Activated T-helper 1 cell treated with anti-CD3 and anti-CD28 coated beads, Interleukin-12 subunit alpha, Interleukin-12 subunit beta, Interleukin-2, Interleukin-4 antibody, amounts not matched to agents 30 ng/mL and 10 ng/mL and 1 ng/mL, durations not matched to agents 14 hours and 24 hours and 36 hours (primary cell): ENCODE results near the gene STARD9. TPM values are rescaled to one million over a fixed set of nuclear protein-coding genes. Genes with fewer than 3 reads are reported as not detected.

Source experiments
- DNase-seq: peaks from one replicate; pipeline ENCODE4 v3.0.0; 2021; ENCODE audit warnings: low spot score
- H3K27ac Mint-ChIP-seq: one replicate; pipeline ENCODE4 v1.8.0; 2021; ENCODE audit warnings: mild to moderate bottlenecking, mixed read lengths
- H3K27me3 Mint-ChIP-seq: one replicate; pipeline ENCODE4 v1.8.0; 2022; ENCODE audit warnings: mild to moderate bottlenecking, moderate library complexity, mixed read lengths; ENCODE audit not compliant: insufficient read depth
- H3K36me3 Mint-ChIP-seq: one replicate; pipeline ENCODE4 v1.8.0; 2021; ENCODE audit warnings: low read depth, mixed read lengths
- H3K4me1 Mint-ChIP-seq: one replicate; pipeline ENCODE4 v1.8.0; 2021; ENCODE audit warnings: low read depth, mixed read lengths
- H3K4me3 Mint-ChIP-seq: one replicate; pipeline ENCODE4 v1.8.0; 2021; ENCODE audit warnings: mild to moderate bottlenecking, moderate library complexity, mixed read lengths
- H3K9me3 Mint-ChIP-seq: one replicate; pipeline ENCODE4 v1.8.0; 2021; ENCODE audit warnings: mixed read lengths
- intact Hi-C: fragments of 100-400 bp; cut with micrococcal nuclease; formaldehyde crosslinking; loops from one replicate; pipeline ENCODE4 v1.15.1; 2024
- total RNA-seq: library from RNA; stranded (reverse); gene quantifications from 2 replicates; pipeline ENCODE4 v1.2.3, GENCODE V29; 2022

STARD9 gene
- total RNA-seq, 1 donor from 2014 or later = 9.2 TPM

GRCh38 chr15:42621386-42621785 lies 46.0 kb downstream of the STARD9 start:
- no peak for DNase-seq
- Mint-ChIP-seq H3K36me3 (peaks cover 2% of the 10 kb centered on the region), H3K4me3 (no peak overlapping the region), H3K27me3 (no peaks in the 10 kb centered on the region), H3K4me1 (peaks cover 8% of the 10 kb centered on the region), H3K27ac (no peak overlapping the region), H3K9me3 (no peaks in the 10 kb centered on the region)
- intact Hi-C loops = no loop called here

GRCh38 chr15:42621996-42622925 lies 46.9 kb downstream of the STARD9 start:
- H3K9me3 Mint-ChIP-seq = no peaks in the 10 kb centered on the region
- H3K4me3 Mint-ChIP-seq = no peak overlapping the region
- no peak overlapping the region for H3K27ac Mint-ChIP-seq
- H3K27me3 Mint-ChIP-seq = no peaks in the 10 kb centered on the region
- intact Hi-C loops = no loop called here
- no peak for DNase-seq
- peaks cover 8% of the 10 kb centered on the region for H3K4me1 Mint-ChIP-seq
- H3K36me3 Mint-ChIP-seq = peaks cover 2% of the 10 kb centered on the region

GRCh38 chr15:42623951-42624350 lies 48.5 kb downstream of the STARD9 start:
- H3K4me3 Mint-ChIP-seq = no peak overlapping the region
- H3K9me3 Mint-ChIP-seq = no peaks in the 10 kb centered on the region
- H3K36me3 Mint-ChIP-seq = peaks cover 2% of the 10 kb centered on the region
- no peak for DNase-seq
- peaks cover 8% of the 10 kb centered on the region for H3K4me1 Mint-ChIP-seq
- intact Hi-C loops = no loop called here
- no peaks in the 10 kb centered on the region for H3K27me3 Mint-ChIP-seq
- no peak overlapping the region for H3K27ac Mint-ChIP-seq

GRCh38 chr15:42627485-42627884 lies 52.1 kb downstream of the STARD9 start:
- Mint-ChIP-seq H3K9me3 (no peaks in the 10 kb centered on the region), H3K36me3 (no peaks in the 10 kb centered on the region), H3K4me3 (no peak overlapping the region), H3K27me3 (no peaks in the 10 kb centered on the region), H3K4me1 (no peaks in the 10 kb centered on the region), H3K27ac (no peak overlapping the region)
- intact Hi-C loops = no loop called here
- DNase-seq = no peak

GRCh38 chr15:42628761-42629160 lies 53.4 kb downstream of the STARD9 start:
- no peak overlapping the region for H3K27ac Mint-ChIP-seq
- no peak overlapping the region for H3K4me3 Mint-ChIP-seq
- no peaks in the 10 kb centered on the region for H3K27me3 Mint-ChIP-seq
- no peaks in the 10 kb centered on the region for H3K4me1 Mint-ChIP-seq
- no peak for DNase-seq
- no peaks in the 10 kb centered on the region for H3K9me3 Mint-ChIP-seq
- H3K36me3 Mint-ChIP-seq = no peaks in the 10 kb centered on the region
- intact Hi-C loops = no loop called here

GRCh38 chr15:42632105-42632675 lies 56.8 kb downstream of the STARD9 start:
- Mint-ChIP-seq H3K9me3 (no peaks in the 10 kb centered on the region), H3K36me3 (no peaks in the 10 kb centered on the region), H3K27ac (no peak overlapping the region), H3K27me3 (no peaks in the 10 kb centered on the region), H3K4me3 (no peak overlapping the region), H3K4me1 (no peaks in the 10 kb centered on the region)
- no peak for DNase-seq
- intact Hi-C loops = no loop called here

- H3K27me3 Mint-ChIP-seq = no peaks in the 10 kb centered on the region
- DNase-seq = no peak
- no peak overlapping the region for H3K27ac Mint-ChIP-seq
- H3K4me3 Mint-ChIP-seq = no peak overlapping the region
- no peaks in the 10 kb centered on the region for H3K9me3 Mint-ChIP-seq
- intact Hi-C loops = no loop called here
- H3K36me3 Mint-ChIP-seq = peaks cover 7% of the 10 kb centered on the region
- H3K4me1 Mint-ChIP-seq = no peaks in the 10 kb centered on the region
Observed at GRCh38 chr15:42640109-42640508, 64.7 kb downstream of the STARD9 start.

- peaks cover 20% of the 10 kb centered on the region for H3K4me1 Mint-ChIP-seq
- H3K27me3 Mint-ChIP-seq = peaks cover under 1% of the 10 kb centered on the region
- intact Hi-C loops = loop anchor here (1.0 to 2.0 kb wide), 7 partner anchors 30 to 378 kb away; partner anchors contain the start of genes GANC, HAUS2, LRRC57 and SNAP23
- H3K27ac Mint-ChIP-seq = no peak overlapping the region
- peaks cover 1% of the 10 kb centered on the region for H3K36me3 Mint-ChIP-seq
- no peak overlapping the region for H3K4me3 Mint-ChIP-seq
- peak; percentile 61 for DNase-seq
- H3K9me3 Mint-ChIP-seq = no peaks in the 10 kb centered on the region
Observed at GRCh38 chr15:42650208-42651066, 75.0 kb downstream of the STARD9 start.

GRCh38 chr15:42665827-42666226 lies 90.4 kb downstream of the STARD9 start:
- Mint-ChIP-seq H3K27me3 (no peaks in the 10 kb centered on the region), H3K4me1 (no peaks in the 10 kb centered on the region), H3K9me3 (no peaks in the 10 kb centered on the region), H3K4me3 (no peak overlapping the region), H3K36me3 (peaks cover 4% of the 10 kb centered on the region), H3K27ac (no peak overlapping the region)
- intact Hi-C loops = no loop called here
- DNase-seq = no peak

- H3K4me1 Mint-ChIP-seq = no peaks in the 10 kb centered on the region
- no peak overlapping the region for H3K4me3 Mint-ChIP-seq
- DNase-seq = no peak
- H3K27ac Mint-ChIP-seq = no peak overlapping the region
- H3K9me3 Mint-ChIP-seq = no peaks in the 10 kb centered on the region
- H3K27me3 Mint-ChIP-seq = no peaks in the 10 kb centered on the region
- peaks cover 2% of the 10 kb centered on the region for H3K36me3 Mint-ChIP-seq
- intact Hi-C loops = no loop called here
Observed at GRCh38 chr15:42667855-42668254, 92.4 kb downstream of the STARD9 start.

GRCh38 chr15:42670451-42670850 lies 95.0 kb downstream of the STARD9 start:
- Mint-ChIP-seq H3K27ac (no peak overlapping the region), H3K4me3 (no peak overlapping the region), H3K27me3 (no peaks in the 10 kb centered on the region), H3K9me3 (no peaks in the 10 kb centered on the region), H3K4me1 (no peaks in the 10 kb centered on the region), H3K36me3 (no peaks in the 10 kb centered on the region)
- intact Hi-C loops = no loop called here
- no peak for DNase-seq

GRCh38 chr15:42672444-42672843 lies 97.0 kb downstream of the STARD9 start:
- Mint-ChIP-seq H3K4me3 (no peak overlapping the region), H3K9me3 (no peaks in the 10 kb centered on the region), H3K36me3 (no peaks in the 10 kb centered on the region), H3K27ac (no peak overlapping the region), H3K4me1 (no peaks in the 10 kb centered on the region), H3K27me3 (no peaks in the 10 kb centered on the region)
- no peak for DNase-seq
- intact Hi-C loops = no loop called here

GRCh38 chr15:42674472-42674871 lies 99.1 kb downstream of the STARD9 start:
- Mint-ChIP-seq H3K9me3 (no peaks in the 10 kb centered on the region), H3K27ac (no peak overlapping the region), H3K4me3 (no peak overlapping the region), H3K36me3 (no peaks in the 10 kb centered on the region), H3K27me3 (no peaks in the 10 kb centered on the region), H3K4me1 (peaks cover 8% of the 10 kb centered on the region)
- DNase-seq = no peak
- intact Hi-C loops = no loop called here
